Ishikawa (cell line): ENCODE measurements around the gene PHF20.

Experiments used
- CEBPB ChIP-seq: IDR thresholded peaks from 2 replicates; pipeline ENCODE4 v1.6.1; 2012
- CREB1 ChIP-seq: IDR thresholded peaks from 2 replicates; pipeline ENCODE4 v1.6.1; 2012; ENCODE audit warnings: low read depth
- EGR1 ChIP-seq: IDR thresholded peaks from 2 replicates; pipeline ENCODE4 v1.6.1; 2012
- EP300 ChIP-seq: IDR thresholded peaks from 2 replicates; pipeline ENCODE4 v1.6.1; 2012; ENCODE audit warnings: borderline replicate concordance
- FOXM1 ChIP-seq: IDR thresholded peaks from 2 replicates; pipeline ENCODE4 v1.6.1; 2012; ENCODE audit warnings: low read depth, borderline replicate concordance
- MAX ChIP-seq: IDR thresholded peaks from 2 replicates; pipeline ENCODE4 v1.6.1; 2012
- NFIC ChIP-seq: IDR thresholded peaks from 2 replicates; pipeline ENCODE4 v1.6.1; 2012
- RAD21 ChIP-seq: IDR thresholded peaks from 2 replicates; pipeline ENCODE4 v1.6.1; 2012; ENCODE audit warnings: low read depth
- REST ChIP-seq: IDR thresholded peaks from 2 replicates; pipeline ENCODE4 v1.6.1; 2012; ENCODE audit warnings: low read depth, mild to moderate bottlenecking
- TAF1 ChIP-seq: IDR thresholded peaks from 2 replicates; pipeline ENCODE4 v1.6.1; 2012; ENCODE audit warnings: low read depth, mild to moderate bottlenecking
- TCF12 ChIP-seq: IDR thresholded peaks from 2 replicates; pipeline ENCODE4 v1.6.1; 2012; ENCODE audit warnings: low read depth
- TEAD4 ChIP-seq: IDR thresholded peaks from 2 replicates; pipeline ENCODE4 v1.6.1; 2012
- USF1 ChIP-seq: IDR thresholded peaks from 2 replicates; pipeline ENCODE4 v1.6.1; 2012
- YY1 ChIP-seq: IDR thresholded peaks from 2 replicates; pipeline ENCODE4 v1.6.1; 2012; ENCODE audit warnings: low read depth
- ZBTB7A ChIP-seq: IDR thresholded peaks from 2 replicates; pipeline ENCODE4 v1.6.1; 2012; ENCODE audit warnings: low read depth

PHF20 gene

GRCh38 chr20:35734777-35735649 is 36.8 kb upstream of the PHF20 start:
- no peak for TF ChIP-seq USF1
- no peak for TF ChIP-seq ZBTB7A
- TF ChIP-seq REST, result no peak
- TF ChIP-seq FOXM1, result no peak
- no peak for TF ChIP-seq TAF1
- TF ChIP-seq TCF12, result no peak
- TF ChIP-seq RAD21, result no peak
- TF ChIP-seq CREB1, result no peak
- no peak for TF ChIP-seq YY1
- no peak for TF ChIP-seq EP300
- no peak for TF ChIP-seq TEAD4
- TF ChIP-seq CEBPB, result no peak
- TF ChIP-seq NFIC, result no peak
- TF ChIP-seq EGR1, result no peak
- TF ChIP-seq MAX, result no peak

- TF ChIP-seq MAX (no peak), USF1 (no peak), CEBPB (no peak), REST (no peak), YY1 (no peak), TEAD4 (no peak), FOXM1 (no peak), EP300 (no peak), ZBTB7A (no peak), TCF12 (no peak), RAD21 (no peak), NFIC (no peak), EGR1 (no peak), CREB1 (no peak), TAF1 (no peak)
Measured at GRCh38 chr20:35735826-35736470, 35.9 kb upstream of the PHF20 start.

GRCh38 chr20:35737865-35738333 is 33.9 kb upstream of the PHF20 start:
- TF ChIP-seq TCF12 (no peak), USF1 (no peak), NFIC (no peak), TAF1 (no peak), FOXM1 (no peak), REST (no peak), MAX (no peak), YY1 (no peak), CEBPB (no peak), CREB1 (no peak), EGR1 (no peak), ZBTB7A (no peak), TEAD4 (no peak)
